Mesendoderm (in vitro differentiated cells): Measurements from ENCODE around the gene DNMT3B.

Source experiments
- DNase-seq: peaks from one replicate; pipeline ENCODE4 v3.0.0; 2013
- H2AK5ac ChIP-seq: 2 replicates; pipeline ENCODE4 v1.6.1; 2013; ENCODE audit warnings: low read length, inconsistent platforms
- H2BK120ac ChIP-seq: 2 replicates; pipeline ENCODE4 v1.6.1; 2013; ENCODE audit warnings: low read depth, mild to moderate bottlenecking, low read length, moderate library complexity, mixed read lengths
- H2BK15ac ChIP-seq: replicated peaks from 2 replicates; pipeline ENCODE4 v1.6.1; 2013; ENCODE audit warnings: low read depth, mild to moderate bottlenecking, moderate library complexity
- H2BK5ac ChIP-seq: 2 replicates; pipeline ENCODE4 v1.6.1; 2013; ENCODE audit warnings: low read length, inconsistent platforms
- H3K18ac ChIP-seq: 2 replicates; pipeline ENCODE4 v1.6.1; 2013; ENCODE audit warnings: mild to moderate bottlenecking, low read length, mixed read lengths
- H3K23ac ChIP-seq: one replicate; pipeline ENCODE4 v1.6.1; 2013; ENCODE audit warnings: low read length
- H3K27ac ChIP-seq: 2 replicates; pipeline ENCODE4 v1.5.1; 2013; ENCODE audit warnings: low read depth, mild to moderate bottlenecking, inconsistent platforms, low read length, moderate library complexity
- H3K27me3 ChIP-seq: 2 replicates; pipeline ENCODE4 v1.6.1; 2013; ENCODE audit warnings: low read length, control low read depth, mild to moderate bottlenecking, inconsistent platforms; ENCODE audit not compliant: insufficient read depth, poor library complexity
- H3K36me3 ChIP-seq: 2 replicates; pipeline ENCODE4 v1.6.1; 2013; ENCODE audit warnings: low read length, inconsistent platforms; ENCODE audit not compliant: control insufficient read depth, insufficient read depth
- H3K4ac ChIP-seq: one replicate; pipeline ENCODE4 v1.6.1; 2013; ENCODE audit warnings: low read depth, mild to moderate bottlenecking, low read length, moderate library complexity
- H3K4me1 ChIP-seq: 2 replicates; pipeline ENCODE4 v1.6.1; 2013; ENCODE audit warnings: low read depth, low read length, inconsistent platforms; ENCODE audit not compliant: control insufficient read depth
- H3K4me2 ChIP-seq: 2 replicates; pipeline ENCODE4 v1.6.1; 2013; ENCODE audit warnings: low read length
- H3K4me3 ChIP-seq: 2 replicates; pipeline ENCODE4 v1.5.1; 2013; ENCODE audit warnings: mild to moderate bottlenecking, low read length
- H3K56ac ChIP-seq: one replicate; pipeline ENCODE4 v1.6.1; 2013; ENCODE audit warnings: low read length
- H3K79me1 ChIP-seq: 2 replicates; pipeline ENCODE4 v1.6.1; 2013; ENCODE audit warnings: low read length, inconsistent platforms
- H3K79me2 ChIP-seq: 2 replicates; pipeline ENCODE4 v1.6.1; 2013; ENCODE audit warnings: mild to moderate bottlenecking, low read length; ENCODE audit not compliant: control insufficient read depth, insufficient read depth
- H3K9ac ChIP-seq: 2 replicates; pipeline ENCODE4 v1.6.1; 2013; ENCODE audit warnings: low read length, inconsistent platforms
- H4K5ac ChIP-seq: one replicate; pipeline ENCODE4 v1.6.1; 2013; ENCODE audit warnings: low read length
- H4K8ac ChIP-seq: one replicate; pipeline ENCODE4 v1.6.1; 2013; ENCODE audit warnings: low read depth, mild to moderate bottlenecking, control low read depth, low read length, moderate library complexity
- WGBS: extraction: QIAGEN DNeasy Blood & Tissue Kit; methylation state at CpG from one replicate; pipeline ENCODE4 v1.1.7; 2013; ENCODE audit warnings: low lambda C conversion rate, missing lambda C conversion rate; ENCODE audit not compliant: insufficient coverage; ENCODE audit errors: extremely low coverage; 5-methylcytosine and 5-hydroxymethylcytosine counted together

The DNMT3B gene

GRCh38 chr20:32731882-32732266 is 30.3 kb upstream of the DNMT3B start:
- H2BK120ac ChIP-seq: no peak overlapping the region
- no peak overlapping the region for H2AK5ac ChIP-seq
- H3K36me3 ChIP-seq: peaks cover 6% of the 10 kb centered on the region
- no peak overlapping the region for H4K5ac ChIP-seq
- H3K27ac ChIP-seq: no peak overlapping the region
- no peaks in the 10 kb centered on the region for H3K79me2 ChIP-seq
- H3K23ac ChIP-seq: no peak overlapping the region
- no peak overlapping the region for H2BK15ac ChIP-seq
- H3K56ac ChIP-seq: peak overlapping the region; percentile 17
- no peak overlapping the region for H4K8ac ChIP-seq
- H3K27me3 ChIP-seq: no peaks in the 10 kb centered on the region
- H3K4me3 ChIP-seq: no peak overlapping the region
- H3K9ac ChIP-seq: no peak overlapping the region
- H3K18ac ChIP-seq: peak overlapping the region; percentile 52
- H3K4ac ChIP-seq: peak overlapping the region; percentile 17
- H2BK5ac ChIP-seq: no peak overlapping the region
- no peaks in the 10 kb centered on the region for H3K79me1 ChIP-seq
- peaks cover 7% of the 10 kb centered on the region for H3K4me1 ChIP-seq
- no peak overlapping the region for H3K4me2 ChIP-seq
- no CpG with 5 or more reads among the region's 4 CpGs for WGBS
- DNase-seq: no peak

DNA sequence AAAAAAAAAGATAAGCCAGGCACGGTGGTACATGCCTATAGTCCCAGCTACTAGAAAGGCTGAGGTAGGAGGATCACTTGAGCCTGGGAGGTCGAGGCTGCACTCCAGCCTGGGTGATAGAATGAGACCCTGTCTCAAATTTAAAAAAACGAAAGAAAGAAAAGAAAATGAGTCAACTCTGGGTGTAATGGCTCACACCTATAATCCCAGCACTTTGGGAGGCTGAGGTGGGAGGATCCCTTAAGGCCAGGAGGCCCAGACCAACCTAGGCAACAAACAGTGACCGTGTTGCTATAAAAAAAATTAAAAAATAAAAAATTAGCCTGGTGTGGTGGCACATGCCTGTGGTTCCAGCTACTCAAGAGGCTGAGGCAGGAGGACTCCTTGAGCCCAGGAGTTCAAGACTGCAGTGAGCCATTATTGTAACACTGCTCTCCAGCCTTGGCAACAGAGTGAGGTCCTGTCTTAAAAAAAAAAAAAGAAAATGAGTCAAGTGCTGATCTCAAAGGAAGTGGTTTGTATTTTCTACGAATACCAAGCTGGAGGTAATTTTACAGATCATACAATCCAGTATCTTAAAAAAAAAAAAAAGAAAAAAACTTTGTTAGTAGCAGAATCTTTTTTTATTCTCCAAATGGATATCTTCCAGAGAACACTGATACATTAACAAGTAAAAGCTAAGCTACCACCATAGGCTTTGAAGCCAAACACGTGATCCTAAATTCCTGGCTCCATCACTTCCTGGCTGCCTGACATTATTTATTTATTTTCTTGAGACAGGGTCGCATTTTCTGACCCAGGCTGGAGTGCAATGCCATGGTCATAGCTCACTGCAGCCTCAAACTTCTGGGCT is 24.6 kb upstream of the DNMT3B start:
- Histone ChIP-seq H3K4me2 (no peak overlapping the region), H3K18ac (no peak overlapping the region), H3K9ac (no peak overlapping the region), H2AK5ac (no peak overlapping the region), H3K4ac (peak overlapping the region; percentile 16), H3K79me2 (peaks cover 14% of the 10 kb centered on the region), H3K27ac (no peak overlapping the region), H2BK5ac (no peak overlapping the region), H2BK120ac (no peak overlapping the region), H3K4me3 (no peak overlapping the region), H3K23ac (no peak overlapping the region), H3K27me3 (no peaks in the 10 kb centered on the region), H4K5ac (no peak overlapping the region), H3K36me3 (no peaks in the 10 kb centered on the region), H4K8ac (peak overlapping the region; percentile 86), H3K79me1 (no peaks in the 10 kb centered on the region), H2BK15ac (no peak overlapping the region), H3K4me1 (no peaks in the 10 kb centered on the region), H3K56ac (no peak overlapping the region)
- DNase-seq: no peak
- WGBS: no CpG with 5 or more reads among the region's 7 CpGs

- peaks cover 5% of the 10 kb centered on the region for H3K4me1 ChIP-seq
- H3K79me2 ChIP-seq: peaks cover 14% of the 10 kb centered on the region
- no peaks in the 10 kb centered on the region for H3K79me1 ChIP-seq
- no peak overlapping the region for H2BK120ac ChIP-seq
- no peak overlapping the region for H2BK5ac ChIP-seq
- H3K4me3 ChIP-seq: no peak overlapping the region
- H3K18ac ChIP-seq: no peak overlapping the region
- no peak overlapping the region for H3K4ac ChIP-seq
- no peak overlapping the region for H3K4me2 ChIP-seq
- H3K56ac ChIP-seq: no peak overlapping the region
- H4K8ac ChIP-seq: no peak overlapping the region
- no peak overlapping the region for H2AK5ac ChIP-seq
- H3K9ac ChIP-seq: no peak overlapping the region
- no peak overlapping the region for H3K27ac ChIP-seq
- H2BK15ac ChIP-seq: no peak overlapping the region
- no peak overlapping the region for H4K5ac ChIP-seq
- WGBS: no CpG with 5 or more reads among the region's 5 CpGs
- H3K23ac ChIP-seq: no peak overlapping the region
- no peak for DNase-seq
- no peaks in the 10 kb centered on the region for H3K27me3 ChIP-seq
- no peaks in the 10 kb centered on the region for H3K36me3 ChIP-seq
These were observed 21.0 kb upstream of the DNMT3B start for GRCh38 chr20:32741151-32741550.

GRCh38 chr20:32742322-32743236 is 19.6 kb upstream of the DNMT3B start:
- Histone ChIP-seq H2BK120ac (peak overlapping the region; percentile 93), H3K4me2 (peak overlapping the region; percentile 18), H3K23ac (peak overlapping the region; percentile 33), H2BK5ac (no peak overlapping the region), H2AK5ac (no peak overlapping the region), H3K9ac (peak overlapping the region; percentile 67), H3K79me1 (no peaks in the 10 kb centered on the region), H3K27me3 (no peaks in the 10 kb centered on the region), H3K18ac (peak overlapping the region; percentile 96), H4K5ac (no peak overlapping the region), H3K4me1 (peaks cover 5% of the 10 kb centered on the region), H3K56ac (peak overlapping the region; percentile 90), H4K8ac (peak overlapping the region; percentile 90), H3K4me3 (peak overlapping the region; percentile 35), H2BK15ac (peak overlapping the region; percentile 29), H3K27ac (peak overlapping the region; percentile 74), H3K4ac (peak overlapping the region; percentile 93), H3K36me3 (no peaks in the 10 kb centered on the region), H3K79me2 (peaks cover 14% of the 10 kb centered on the region)
- peak; percentile 87 for DNase-seq
- WGBS: no CpG with 5 or more reads among the region's 25 CpGs

DNA sequence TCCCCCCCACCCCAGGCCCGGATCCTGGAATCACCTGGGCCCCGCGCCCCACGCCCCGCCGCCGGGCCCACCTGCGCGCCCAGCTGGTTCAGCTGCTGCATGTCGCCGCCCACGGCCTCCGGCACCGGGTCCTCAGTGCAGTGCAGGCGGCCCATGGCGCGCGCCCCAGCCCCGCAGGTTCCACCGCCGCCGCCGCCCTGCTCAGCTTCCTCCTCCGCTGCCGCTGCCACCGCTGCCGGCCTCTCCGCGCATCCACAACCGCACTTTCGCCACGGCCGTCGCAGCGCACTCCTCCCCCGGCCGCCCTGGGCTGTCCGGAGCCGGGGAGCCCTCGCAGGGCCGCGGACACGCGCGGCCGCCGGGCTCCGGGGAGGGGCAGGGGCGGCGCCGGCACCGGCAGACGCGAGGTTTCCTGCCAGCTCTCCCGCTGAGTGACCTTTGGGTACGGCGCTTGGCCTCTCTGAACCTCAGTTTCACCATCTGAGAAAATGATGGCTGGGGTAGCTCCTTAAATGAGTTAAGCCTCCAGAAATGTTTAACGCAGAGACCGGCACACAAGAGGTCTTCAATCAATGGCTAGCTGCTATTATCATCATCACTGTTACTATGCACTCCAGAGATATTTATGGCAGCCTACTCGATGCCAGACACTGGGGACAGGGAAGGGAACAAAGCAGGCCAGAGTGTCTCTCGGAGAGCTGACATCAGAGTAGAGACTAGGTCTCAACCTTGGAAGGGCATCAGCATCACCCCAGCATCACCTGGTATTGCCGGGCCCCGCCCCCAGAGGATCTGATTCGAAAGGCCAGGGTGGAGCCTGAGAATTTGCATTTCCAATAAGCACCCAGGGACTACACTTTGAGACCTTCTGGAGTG is 18.7 kb upstream of the DNMT3B start, which contains the start of gene COMMD7:
Gene COMMD7, minus strand, starts transcription at position 231 of the 876 bp plus-strand sequence. Its CDS starts 76 bp downstream, at position 155.
- Histone ChIP-seq H2BK15ac (peak within 1 kb of the TSS; percentile 29), H3K23ac (peak within 1 kb of the TSS; percentile 33), H3K79me1 (no peaks in the 10 kb centered on the region), H3K9ac (peak within 1 kb of the TSS; percentile 67), H4K5ac (no peak within 1 kb of the TSS), H3K56ac (peak within 1 kb of the TSS; percentile 90), H3K4me2 (peak within 1 kb of the TSS; percentile 97), H3K27ac (peak within 1 kb of the TSS; percentile 74), H3K36me3 (no peaks in the 10 kb centered on the region), H3K27me3 (no peaks in the 10 kb centered on the region), H2AK5ac (peak within 1 kb of the TSS; percentile 92), H3K4me3 (peak within 1 kb of the TSS; percentile 35), H3K4me1 (peaks cover 5% of the 10 kb centered on the region), H2BK5ac (peak within 1 kb of the TSS; percentile 84), H3K18ac (peak within 1 kb of the TSS; percentile 96), H3K4ac (peak within 1 kb of the TSS; percentile 93), H2BK120ac (peak within 1 kb of the TSS; percentile 93), H4K8ac (peak within 1 kb of the TSS; percentile 90), H3K79me2 (peaks cover 14% of the 10 kb centered on the region)
- WGBS: no CpG with 5 or more reads among the region's 64 CpGs
- DNase-seq: peak; percentile 84
